SKM-1 treated with dmso at 0.1 percent for 144 hours (cell line): ENCODE results near the gene DACT2.
"Not testable (repeated sequence)": the region's sequence is repeated elsewhere in the genome, so short reads cannot be mapped to it uniquely, and the experiment has no call there.

ENCODE experiments used
- DNase-seq: peaks from one replicate; lab custom pipeline; 2025; ENCODE audit not compliant: unreplicated experiment; lab: John Stamatoyannopoulos, UW

Gene DACT2

GRCh38 chr6:168283686-168284025, 35.9 kb downstream of the DACT2 start:
- no peak for DNase-seq

GRCh38 chr6:168282985-168283685, 36.4 kb downstream of the DACT2 start:
- no peak for DNase-seq

GRCh38 chr6:168281826-168282225, 37.8 kb downstream of the DACT2 start:
- no peak for DNase-seq

- DNase-seq, result not testable (repeated sequence)
Observed at GRCh38 chr6:168281314-168281713, 38.3 kb downstream of the DACT2 start.

GRCh38 chr6:168280899-168281245, 38.7 kb downstream of the DACT2 start:
- DNase-seq, result no peak

- no peak for DNase-seq
Observed at GRCh38 chr6:168280020-168280898, 39.3 kb downstream of the DACT2 start.

- no peak for DNase-seq
Observed at GRCh38 chr6:168279403-168279935, 40.1 kb downstream of the DACT2 start.

- DNase-seq, result no peak
Observed at GRCh38 chr6:168278904-168279303, 40.7 kb downstream of the DACT2 start.

GRCh38 chr6:168277274-168277669, 42.3 kb downstream of the DACT2 start:
- DNase-seq, result no peak

GRCh38 chr6:168276576-168277273, 42.9 kb downstream of the DACT2 start:
- DNase-seq, result no peak

GRCh38 chr6:168275168-168275567, 44.4 kb downstream of the DACT2 start:
- no peak for DNase-seq

GRCh38 chr6:168274037-168274952, 45.3 kb downstream of the DACT2 start:
- no peak for DNase-seq

GRCh38 chr6:168273441-168274036, 46.0 kb downstream of the DACT2 start:
- no peak for DNase-seq

GRCh38 chr6:168272415-168273325, 46.9 kb downstream of the DACT2 start:
- no peak for DNase-seq

GRCh38 chr6:168270274-168271172, 49.1 kb downstream of the DACT2 start:
- DNase-seq, result no peak

GRCh38 chr6:168269455-168270243, 49.9 kb downstream of the DACT2 start:
- no peak for DNase-seq

- DNase-seq, result no peak
Observed at GRCh38 chr6:168268755-168269154, 50.8 kb downstream of the DACT2 start.
